GM04503 (cell line): Measurements from ENCODE around the gene TMEM72.

Experiments used
- DNase-seq: peaks from one replicate; pipeline ENCODE4 v3.0.0-alpha.2; 2012; ENCODE audit warnings: low read depth

Gene TMEM72

GRCh38 chr10:44955413-44956070 lies 44.4 kb downstream of the TMEM72 start:
- no peak for DNase-seq

GRCh38 chr10:44956226-44956625 lies 45.1 kb downstream of the TMEM72 start:
- DNase-seq: no peak

- DNase-seq: no peak
Measured at GRCh38 chr10:44956717-44957706, 45.9 kb downstream of the TMEM72 start.

- peak; percentile 37 for DNase-seq
Measured at GRCh38 chr10:44958196-44958897, 47.2 kb downstream of the TMEM72 start.

- DNase-seq: no peak
Measured at GRCh38 chr10:44958898-44959246, 47.7 kb downstream of the TMEM72 start.

GRCh38 chr10:44959247-44960087 lies 48.3 kb downstream of the TMEM72 start, which contains the start of gene RASSF4:
RASSF4 (plus strand) TSS chr10:44959802; CDS start chr10:44970203, 10,401 bp downstream.
- no peak for DNase-seq

GRCh38 chr10:44960088-44960460 lies 48.9 kb downstream of the TMEM72 start:
- DNase-seq: no peak

- no peak for DNase-seq
Measured at GRCh38 chr10:44960482-44961229, 49.5 kb downstream of the TMEM72 start.

GRCh38 chr10:44961230-44961571 lies 50.1 kb downstream of the TMEM72 start:
- no peak for DNase-seq

GRCh38 chr10:44961931-44962750 lies 51.0 kb downstream of the TMEM72 start:
- no peak for DNase-seq

GRCh38 chr10:44962870-44963738 lies 52.0 kb downstream of the TMEM72 start:
- no peak for DNase-seq

- DNase-seq: no peak
Measured at GRCh38 chr10:44963772-44964633, 52.9 kb downstream of the TMEM72 start.

- no peak for DNase-seq
Measured at GRCh38 chr10:44965104-44965503, 54.0 kb downstream of the TMEM72 start.

- DNase-seq: no peak
Measured at GRCh38 chr10:44965651-44966097, 54.5 kb downstream of the TMEM72 start.

GRCh38 chr10:44966129-44966815 lies 55.1 kb downstream of the TMEM72 start:
- DNase-seq: no peak

GRCh38 chr10:44966816-44967509 lies 55.8 kb downstream of the TMEM72 start:
- DNase-seq: no peak

GRCh38 chr10:44967616-44968015 lies 56.5 kb downstream of the TMEM72 start:
- DNase-seq: no peak
